ENCODE data around the gene PRDM10.

GRCh38 chr11:129896062-129896461, 106.6 kb downstream of the PRDM10 start:
- TF ChIP-seq, protein P1, sequence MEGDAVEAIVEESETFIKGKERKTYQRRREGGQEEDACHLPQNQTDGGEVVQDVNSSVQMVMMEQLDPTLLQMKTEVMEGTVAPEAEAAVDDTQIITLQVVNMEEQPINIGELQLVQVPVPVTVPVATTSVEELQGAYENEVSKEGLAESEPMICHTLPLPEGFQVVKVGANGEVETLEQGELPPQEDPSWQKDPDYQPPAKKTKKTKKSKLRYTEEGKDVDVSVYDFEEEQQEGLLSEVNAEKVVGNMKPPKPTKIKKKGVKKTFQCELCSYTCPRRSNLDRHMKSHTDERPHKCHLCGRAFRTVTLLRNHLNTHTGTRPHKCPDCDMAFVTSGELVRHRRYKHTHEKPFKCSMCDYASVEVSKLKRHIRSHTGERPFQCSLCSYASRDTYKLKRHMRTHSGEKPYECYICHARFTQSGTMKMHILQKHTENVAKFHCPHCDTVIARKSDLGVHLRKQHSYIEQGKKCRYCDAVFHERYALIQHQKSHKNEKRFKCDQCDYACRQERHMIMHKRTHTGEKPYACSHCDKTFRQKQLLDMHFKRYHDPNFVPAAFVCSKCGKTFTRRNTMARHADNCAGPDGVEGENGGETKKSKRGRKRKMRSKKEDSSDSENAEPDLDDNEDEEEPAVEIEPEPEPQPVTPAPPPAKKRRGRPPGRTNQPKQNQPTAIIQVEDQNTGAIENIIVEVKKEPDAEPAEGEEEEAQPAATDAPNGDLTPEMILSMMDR (IDR thresholded peaks at IDR 0.05) = no peak
- TF ChIP-seq POLR2A (IDR thresholded peaks at IDR 0.05) = no peak
